Adrenal gland (tissue), 5 donors: ENCODE results near the gene ATP5PF.

Experiments used
- POLR2A ChIP-seq, 2 donors: fragments of 450-650 bp; IDR thresholded peaks; one replicate each; pipeline ENCODE4 v1.6.1; 2017; ENCODE audit warnings: antibody characterized with exemption in 2 of 2, mild to moderate bottlenecking in 2 of 2, moderate library complexity in 1 of 2
- TF ChIP-seq, protein P1 (sequence below), 6 experiments: fragments of 450-650 bp in 4 of 6; fragments of 200-600 bp in 2 of 6; sonication (generic) in 1 of 6; IDR thresholded peaks; 1 replicate in 5 of 6; 2 replicates in 1 of 6; pipeline versions ENCODE4 v1.5.1 to v1.8.0; 2016 to 2021; ENCODE audit warnings: antibody characterized with exemption in 6 of 6, mild to moderate bottlenecking in 2 of 6, moderate library complexity in 1 of 6
- donor health status: DM: no; HTN: no; CAD: no.

DNA sequence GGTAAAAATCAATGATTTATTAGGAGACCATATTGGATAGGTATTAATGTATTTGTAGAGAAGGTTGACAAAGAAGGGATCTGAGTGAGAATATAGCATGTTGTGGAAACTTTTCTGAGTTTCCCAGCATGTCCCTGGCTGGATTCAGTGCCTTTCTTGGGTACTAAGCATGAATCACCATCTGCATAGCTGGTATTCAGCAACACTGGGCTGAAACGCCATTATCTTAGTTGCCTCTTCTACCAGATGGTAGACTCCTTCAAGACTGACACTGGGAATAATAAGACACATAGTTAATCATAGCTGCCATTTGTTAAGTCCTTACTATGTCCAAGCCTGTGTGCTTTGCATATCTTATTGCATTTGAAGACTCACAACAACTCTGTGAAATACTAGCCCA, 45.5 kb downstream of the ATP5PF start:
- TF ChIP-seq, protein P1, sequence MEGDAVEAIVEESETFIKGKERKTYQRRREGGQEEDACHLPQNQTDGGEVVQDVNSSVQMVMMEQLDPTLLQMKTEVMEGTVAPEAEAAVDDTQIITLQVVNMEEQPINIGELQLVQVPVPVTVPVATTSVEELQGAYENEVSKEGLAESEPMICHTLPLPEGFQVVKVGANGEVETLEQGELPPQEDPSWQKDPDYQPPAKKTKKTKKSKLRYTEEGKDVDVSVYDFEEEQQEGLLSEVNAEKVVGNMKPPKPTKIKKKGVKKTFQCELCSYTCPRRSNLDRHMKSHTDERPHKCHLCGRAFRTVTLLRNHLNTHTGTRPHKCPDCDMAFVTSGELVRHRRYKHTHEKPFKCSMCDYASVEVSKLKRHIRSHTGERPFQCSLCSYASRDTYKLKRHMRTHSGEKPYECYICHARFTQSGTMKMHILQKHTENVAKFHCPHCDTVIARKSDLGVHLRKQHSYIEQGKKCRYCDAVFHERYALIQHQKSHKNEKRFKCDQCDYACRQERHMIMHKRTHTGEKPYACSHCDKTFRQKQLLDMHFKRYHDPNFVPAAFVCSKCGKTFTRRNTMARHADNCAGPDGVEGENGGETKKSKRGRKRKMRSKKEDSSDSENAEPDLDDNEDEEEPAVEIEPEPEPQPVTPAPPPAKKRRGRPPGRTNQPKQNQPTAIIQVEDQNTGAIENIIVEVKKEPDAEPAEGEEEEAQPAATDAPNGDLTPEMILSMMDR (IDR thresholded peaks at IDR 0.05) = no peak
- TF ChIP-seq POLR2A (IDR thresholded peaks at IDR 0.05) = no peak
